COLO668 (cell line): ENCODE measurements around the gene PTPN2.
"Not testable (repeated sequence)": the region's sequence is repeated elsewhere in the genome, so short reads cannot be mapped to it uniquely, and the experiment has no call there.

Experiments used
- DNase-seq: peaks from one replicate; lab custom pipeline; 2025; ENCODE audit not compliant: unreplicated experiment; lab: John Stamatoyannopoulos, UW

PTPN2 gene

DNA sequence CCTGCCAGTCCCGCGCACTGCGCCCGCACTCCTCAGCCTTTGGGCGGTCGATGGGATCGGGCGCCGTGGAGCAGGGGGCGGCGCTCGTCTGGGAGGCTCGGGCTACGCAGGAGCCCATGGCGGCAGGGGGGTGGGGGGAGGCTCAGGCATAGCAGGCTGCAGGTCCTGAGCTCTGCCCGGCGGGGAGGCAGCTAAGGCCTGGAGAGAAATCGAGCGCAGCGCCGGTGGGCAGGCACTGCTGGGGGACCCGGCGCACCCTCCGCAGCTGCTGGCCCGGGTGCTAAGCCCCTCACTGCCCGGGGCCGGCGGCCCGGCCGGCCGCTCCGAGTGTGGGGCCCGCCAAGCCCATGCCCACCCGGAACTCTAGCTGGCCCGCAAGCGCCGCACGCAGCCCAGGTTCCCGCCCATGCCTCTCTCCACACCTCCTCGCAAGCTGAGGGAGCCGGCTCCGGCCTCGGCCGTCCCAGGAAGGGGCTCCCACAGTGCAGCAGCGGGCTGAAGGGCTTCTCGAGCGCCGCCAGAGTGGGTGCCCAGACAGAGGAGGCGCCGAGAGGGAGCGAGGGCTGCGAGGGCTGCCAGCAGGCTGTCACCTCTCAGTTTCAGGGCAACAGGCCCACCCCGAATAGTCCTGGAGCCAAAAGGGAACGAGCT lies 107.1 kb downstream of the PTPN2 start:
- DNase-seq, result no peak

DNA sequence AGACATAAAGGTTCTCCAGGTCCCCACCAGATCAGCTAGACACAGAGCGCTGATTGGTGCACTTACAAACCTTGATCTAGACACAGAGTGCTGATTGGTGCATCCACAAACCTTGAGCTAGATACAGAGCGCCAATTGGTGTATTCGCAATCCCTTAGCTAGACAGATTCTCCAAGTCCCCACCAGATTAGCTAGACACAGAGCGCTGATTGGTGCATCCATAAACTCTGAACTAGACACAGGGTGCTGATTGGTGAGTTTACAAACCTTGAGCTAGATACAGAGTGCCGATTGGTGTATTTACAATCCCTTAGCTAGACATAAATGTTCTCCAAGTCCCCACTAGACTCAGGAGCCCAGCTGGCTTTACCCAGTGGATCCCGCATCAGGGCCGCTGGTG lies 107.6 kb downstream of the PTPN2 start:
- DNase-seq, result not testable (repeated sequence)

DNA sequence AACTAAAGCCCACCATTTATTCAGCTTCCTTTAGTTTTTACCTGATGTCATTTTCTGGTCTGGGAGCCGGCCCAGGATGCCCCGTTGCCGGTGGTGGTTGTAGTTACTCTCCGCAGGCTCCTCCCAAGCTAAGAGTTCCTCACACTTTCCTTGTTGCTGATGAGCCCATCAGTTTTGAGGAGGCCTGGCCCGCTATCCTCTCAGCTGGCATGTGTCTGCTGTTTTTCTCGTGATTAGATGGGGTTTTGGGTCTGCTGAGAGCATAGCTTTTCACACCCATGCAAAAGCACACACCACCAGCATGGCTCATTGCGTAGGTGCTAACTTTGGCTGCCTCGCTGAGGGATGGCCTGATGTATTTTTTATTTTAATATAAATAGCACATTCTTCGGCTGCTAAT lies 109.1 kb downstream of the PTPN2 start:
- no peak for DNase-seq

DNA sequence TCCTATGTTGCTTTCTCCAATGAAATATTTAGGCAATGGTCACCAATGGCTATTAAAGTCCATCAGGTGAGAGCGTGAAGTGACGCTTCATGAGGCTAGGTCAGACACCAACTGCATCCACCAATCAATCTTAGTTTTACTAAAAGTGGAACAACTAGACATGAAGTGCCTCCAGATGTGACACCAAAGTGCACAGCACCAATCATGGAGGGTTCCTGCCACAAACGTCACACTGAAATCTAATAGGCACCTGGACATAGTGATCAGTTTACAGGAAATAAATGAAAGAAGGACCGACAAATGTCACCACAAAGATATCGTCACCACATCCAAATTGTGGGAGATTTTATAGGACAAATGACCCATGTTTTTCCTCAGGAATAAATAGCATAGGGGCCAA lies 110.7 kb downstream of the PTPN2 start:
- DNase-seq, result no peak

DNA sequence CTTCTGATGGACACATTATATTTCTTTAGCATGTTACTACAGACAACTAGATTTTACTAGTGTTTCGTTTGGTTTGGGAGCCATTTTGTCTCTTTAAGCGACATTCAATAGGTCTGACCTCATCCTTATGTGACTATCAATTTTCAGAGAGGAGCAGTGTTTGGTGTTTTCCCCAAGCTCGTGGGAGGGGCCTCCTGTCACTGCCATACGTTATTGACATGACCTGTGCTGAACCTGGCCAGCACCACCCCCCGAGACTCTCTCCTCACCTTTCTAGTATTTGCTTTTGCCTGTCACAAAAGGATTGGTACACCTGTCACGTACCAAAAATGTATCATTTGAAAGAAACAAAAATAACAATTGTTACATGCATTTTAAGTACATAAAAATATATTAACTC lies 111.9 kb downstream of the PTPN2 start:
- DNase-seq, result no peak

DNA sequence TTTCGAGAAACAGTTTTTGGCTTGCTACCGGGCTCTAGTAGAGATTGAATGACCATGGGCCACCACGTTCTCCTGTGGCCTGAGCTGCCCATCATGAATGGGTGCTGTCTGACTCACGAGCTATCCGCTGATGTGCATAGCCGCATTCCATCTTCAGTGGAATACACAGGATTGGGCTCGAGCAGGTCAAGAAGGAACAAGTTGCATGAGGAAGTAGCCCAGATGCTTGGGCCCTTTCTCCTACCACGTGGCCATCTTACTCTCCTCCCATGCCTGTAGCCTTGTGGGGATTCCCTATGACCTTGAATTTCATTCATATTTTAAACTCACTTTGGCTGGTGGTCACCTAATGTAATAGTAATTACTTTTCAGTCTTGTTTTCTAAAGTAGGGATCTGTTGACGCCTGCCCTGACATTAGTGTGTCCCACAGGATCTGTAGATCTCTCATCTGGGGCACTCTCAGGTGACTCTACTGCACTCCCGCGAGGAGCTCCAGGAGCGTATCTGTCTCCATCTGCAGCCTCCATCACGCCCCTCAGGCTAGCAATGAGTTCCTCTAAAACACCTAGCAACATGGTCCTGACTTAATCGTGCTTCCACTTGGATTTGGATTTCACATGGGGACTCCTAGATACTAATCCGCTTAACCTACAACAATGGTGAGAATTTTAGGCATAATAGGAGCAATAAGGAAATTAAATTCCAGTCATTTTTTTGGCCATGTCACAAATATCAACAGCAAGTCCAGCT lies 113.4 kb downstream of the PTPN2 start:
- no peak for DNase-seq

DNA sequence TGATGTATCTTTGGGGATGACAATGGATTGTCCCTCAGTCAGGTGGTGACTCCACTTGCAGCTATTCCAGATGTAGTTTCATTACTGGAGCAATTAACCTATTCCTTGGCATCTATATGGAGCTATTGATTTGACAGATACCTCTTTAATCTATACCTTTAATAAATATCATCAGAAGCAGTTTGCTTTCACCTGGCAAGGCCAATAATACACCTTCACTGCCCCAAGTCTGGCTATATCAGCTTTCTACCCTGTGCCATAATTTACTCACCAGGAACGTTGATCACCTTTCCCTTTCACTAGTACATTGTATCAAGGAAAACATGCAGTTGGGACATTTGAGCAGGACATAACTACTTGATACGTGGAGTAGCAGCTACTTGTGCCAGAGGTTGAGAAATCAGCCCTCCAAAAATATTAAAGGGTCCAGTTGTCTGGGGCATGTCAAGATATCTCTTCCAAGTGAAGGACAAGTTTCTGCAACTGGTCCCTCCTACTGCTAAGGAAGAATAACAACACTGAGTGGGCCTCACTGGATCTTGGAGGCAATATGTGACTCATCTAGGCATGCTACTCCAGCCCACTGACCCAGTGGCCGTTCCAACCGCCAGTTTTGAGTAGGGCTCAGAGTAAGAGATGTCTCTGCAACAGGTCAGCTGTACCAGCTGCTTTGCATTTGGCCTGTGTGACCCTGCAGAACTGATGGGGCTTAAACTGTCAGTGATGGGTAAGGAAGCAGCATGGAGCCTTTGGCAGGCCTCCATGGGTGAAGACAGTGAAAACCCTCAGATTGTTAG lies 114.2 kb downstream of the PTPN2 start:
- no peak for DNase-seq

DNA sequence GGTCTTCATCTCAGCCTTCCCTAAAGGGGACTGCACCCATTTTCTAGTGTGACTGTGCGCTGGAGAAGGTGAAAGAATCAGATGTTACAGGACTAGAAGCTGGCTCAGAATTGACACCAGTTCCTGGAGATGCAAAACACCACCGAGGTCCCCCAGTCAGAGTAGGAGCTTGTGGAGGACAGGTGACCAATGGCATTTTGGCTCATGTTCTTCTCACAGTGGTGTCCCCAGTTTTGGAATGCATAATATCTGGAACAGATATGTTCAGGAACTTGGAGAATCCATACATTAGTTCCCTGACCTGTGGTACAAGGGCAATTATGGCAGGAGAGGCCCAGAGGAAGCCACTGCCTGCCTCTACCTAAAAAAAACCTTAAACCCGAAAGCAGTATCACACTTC lies 114.9 kb downstream of the PTPN2 start:
- no peak for DNase-seq

DNA sequence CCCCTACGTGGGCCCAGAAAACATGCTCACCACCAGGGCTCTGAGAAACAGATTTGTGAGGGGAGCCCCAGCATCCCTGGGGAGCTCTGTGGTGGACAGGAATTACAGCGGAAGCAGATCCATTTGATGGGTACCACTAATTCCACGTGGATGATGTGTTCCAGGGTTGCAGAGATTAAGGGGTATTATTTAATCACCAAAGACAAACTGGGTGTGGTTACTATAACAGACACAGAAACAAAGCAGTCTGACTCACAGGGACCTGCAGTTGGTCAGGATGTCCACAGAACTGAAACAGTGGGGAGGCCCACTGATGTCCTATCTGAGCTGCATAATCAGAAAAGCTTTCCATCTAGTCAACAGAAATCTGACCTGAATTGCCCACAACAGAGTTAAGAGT lies 115.4 kb downstream of the PTPN2 start:
- DNase-seq, result no peak

DNA sequence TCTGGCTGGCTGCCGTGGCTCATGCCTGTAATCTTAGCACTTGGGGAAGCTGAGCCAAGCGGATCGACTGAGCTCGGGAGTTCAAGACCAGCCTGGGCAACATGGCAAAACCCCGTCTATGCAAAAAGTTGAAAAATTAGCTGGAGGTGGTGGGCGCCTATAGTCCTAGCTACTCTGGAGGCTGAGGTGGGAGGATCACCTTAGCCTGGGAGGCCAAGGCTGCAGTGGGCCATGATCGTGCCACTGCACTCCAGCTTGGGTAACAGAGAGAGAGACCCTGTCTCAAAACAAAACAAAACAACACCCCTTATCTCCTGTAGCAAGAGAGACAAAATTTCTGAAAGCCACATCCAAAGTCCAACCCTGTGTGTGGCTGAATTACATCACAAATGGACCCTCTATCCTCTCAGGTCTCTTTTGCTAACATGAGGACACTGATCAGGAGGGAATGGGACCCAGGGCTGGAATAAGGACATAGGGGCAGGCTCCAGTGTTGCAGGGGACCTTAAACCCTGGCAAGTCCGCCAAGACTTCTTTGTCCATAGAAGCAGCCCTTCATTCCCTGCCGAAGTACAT lies 116.4 kb downstream of the PTPN2 start:
- DNase-seq, result no peak

DNA sequence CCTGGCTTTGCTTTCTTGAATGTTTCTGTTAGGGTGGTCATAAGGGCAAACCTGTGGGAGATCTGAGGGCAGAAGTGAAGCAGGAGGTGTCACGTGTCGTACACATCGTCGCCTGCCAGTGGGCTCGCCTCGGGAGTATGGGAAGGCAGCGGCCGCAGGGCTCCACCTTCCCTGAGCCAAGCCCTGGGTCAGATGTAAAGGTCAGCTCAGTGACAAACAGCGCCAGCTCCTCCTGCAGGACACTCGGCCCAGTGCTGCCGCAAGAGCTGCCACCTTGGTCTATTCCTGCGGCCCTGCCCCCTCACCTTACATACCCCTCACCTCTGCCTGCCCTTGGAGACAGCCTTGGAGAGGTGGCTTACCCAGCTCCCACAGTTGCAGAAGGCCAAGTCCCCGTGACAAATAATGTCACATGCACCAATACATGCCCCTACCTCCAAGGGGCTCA lies 117.0 kb downstream of the PTPN2 start:
- DNase-seq, result no peak

DNA sequence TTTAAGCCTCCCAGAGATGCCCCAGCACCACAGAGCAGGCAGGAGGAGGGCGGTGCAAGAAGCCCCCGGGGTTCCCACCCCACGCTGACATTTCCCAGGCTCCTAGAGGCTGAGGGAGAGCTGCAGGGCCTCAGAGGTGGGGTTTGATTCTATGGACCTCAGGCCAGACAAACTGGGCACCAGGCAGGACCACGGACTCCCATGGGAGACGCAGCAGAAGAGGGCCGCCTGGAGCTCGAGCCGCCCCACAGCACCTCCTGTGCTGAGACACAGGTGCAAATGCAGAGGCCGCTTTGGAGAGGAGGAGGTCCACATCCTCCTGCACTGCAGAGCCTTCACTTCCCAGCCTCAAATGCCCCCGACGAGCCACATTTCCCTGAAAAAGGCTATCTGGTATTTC lies 118.5 kb downstream of the PTPN2 start:
- no peak for DNase-seq

DNA sequence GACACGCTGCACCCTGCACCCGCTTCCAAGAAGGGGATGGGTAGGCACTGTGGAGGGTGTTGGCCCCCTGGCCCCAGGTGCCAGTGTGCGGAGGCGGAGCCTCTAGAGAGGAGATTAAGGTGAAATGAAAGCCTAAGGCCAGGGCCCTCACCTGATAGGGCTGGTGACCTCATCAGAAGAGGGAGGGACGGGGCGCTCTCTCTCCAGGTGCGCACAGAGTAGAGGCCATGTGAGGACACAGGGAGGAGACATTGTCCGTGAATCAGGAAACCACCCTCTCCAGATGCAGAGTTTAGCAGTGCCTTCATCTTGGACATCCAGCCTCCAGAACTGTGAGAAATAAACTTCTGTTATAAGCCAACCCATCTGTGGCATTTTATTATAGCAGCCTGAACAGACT lies 118.9 kb downstream of the PTPN2 start:
- DNase-seq, result peak; percentile 41

DNA sequence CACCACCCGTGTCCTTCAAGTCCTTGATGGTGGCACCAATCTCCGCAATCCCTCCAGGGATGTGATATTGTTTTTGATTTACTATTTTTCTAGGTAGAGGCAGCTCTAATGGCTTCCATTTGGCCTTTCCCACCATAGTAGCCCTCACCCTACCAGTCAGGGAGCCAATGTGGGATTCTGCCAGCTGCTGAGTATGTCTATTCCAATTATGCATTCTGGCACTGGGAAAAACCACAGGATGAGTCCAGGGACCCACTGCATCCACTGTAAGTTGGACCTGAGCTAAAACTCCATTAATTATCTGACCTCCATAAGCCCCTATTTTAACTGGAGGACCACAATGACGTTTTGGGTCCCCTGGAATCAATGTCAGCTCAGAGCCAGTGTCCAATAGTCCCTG lies 125.5 kb downstream of the PTPN2 start:
- not testable (repeated sequence) for DNase-seq

DNA sequence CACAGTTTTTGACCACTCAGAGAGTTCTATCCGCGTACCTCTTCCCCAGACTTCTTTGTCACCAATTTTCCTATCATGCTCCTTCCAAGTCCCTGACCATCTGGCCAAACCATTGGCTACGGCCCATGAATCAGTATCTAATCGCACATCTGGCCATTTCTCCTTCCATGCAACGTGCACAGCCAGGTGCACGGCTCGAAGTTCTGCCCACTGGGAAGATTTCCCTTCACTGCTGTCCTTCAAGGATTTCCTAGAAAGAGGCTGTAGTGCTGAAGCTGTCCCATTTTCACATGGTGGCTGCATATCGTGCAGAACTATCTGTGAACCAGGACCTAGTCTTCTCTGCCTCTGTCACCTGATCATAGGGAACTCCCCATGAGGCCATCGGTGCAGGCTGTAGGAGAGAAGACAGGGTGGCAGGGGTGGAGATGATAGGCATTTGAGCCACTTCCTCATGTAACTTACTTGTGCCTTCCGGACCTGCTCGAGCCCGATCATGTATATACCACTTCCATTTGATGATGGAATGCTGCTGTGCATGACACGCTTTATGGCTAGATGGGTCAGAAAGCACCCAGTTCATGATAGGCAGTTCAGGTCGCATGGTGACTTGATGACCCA lies 127.3 kb downstream of the PTPN2 start:
- not testable (repeated sequence) for DNase-seq

DNA sequence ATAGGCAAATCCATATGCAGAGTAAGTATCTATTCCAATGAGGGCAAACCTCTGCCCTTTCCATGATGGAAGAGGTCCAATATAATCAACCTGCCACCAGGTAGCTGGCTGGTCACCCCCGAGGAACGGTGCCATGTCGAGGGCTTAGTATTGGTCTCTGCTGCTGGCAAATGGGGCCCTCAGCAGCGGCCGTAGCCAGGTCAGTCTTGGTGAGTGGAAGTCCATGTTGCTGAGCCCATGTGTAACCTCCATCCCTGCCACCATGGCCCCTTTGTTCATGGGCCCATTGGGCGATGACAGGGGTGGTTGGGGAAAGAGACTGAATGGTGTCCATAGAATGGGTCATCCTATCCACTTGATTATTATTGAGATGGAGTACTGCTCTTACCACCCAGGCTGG lies 128.4 kb downstream of the PTPN2 start:
- not testable (repeated sequence) for DNase-seq

DNA sequence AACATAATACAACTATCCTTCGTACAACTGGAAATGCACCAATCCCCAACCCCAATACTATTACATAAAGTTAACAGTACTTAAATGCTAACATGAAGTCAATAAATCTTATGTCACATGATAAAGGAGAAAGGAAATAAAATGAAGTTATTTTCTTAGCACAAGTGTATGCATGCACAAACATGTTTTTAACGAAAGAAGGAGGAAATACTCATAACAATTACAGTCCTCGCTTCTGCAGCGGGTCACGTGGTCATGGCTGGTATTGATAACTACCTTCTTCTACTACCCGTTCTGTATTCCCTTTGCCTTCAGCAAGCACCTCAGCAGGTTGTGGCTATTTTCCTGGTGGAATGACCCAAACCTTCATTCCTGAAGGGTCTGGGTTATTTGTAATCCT lies 129.5 kb downstream of the PTPN2 start:
- no peak for DNase-seq

DNA sequence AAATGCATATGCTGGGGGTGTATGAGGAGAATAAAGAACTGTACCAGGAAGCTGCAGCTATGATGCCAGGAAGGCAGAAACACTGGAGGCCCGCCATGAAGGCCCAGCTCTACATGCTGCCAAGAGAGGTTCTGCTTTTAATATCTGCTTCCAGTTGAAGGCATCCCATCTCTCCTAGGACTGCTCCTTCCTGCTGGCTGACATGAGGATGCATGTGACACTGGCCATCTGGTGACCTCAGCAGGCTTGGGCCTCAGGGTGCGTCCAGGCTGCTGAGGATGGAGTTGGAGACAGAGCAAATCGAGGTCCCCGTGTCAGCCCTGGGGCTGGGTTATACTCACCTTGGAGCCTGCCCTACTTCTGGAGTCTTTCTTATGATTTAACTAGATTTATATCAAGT lies 132.1 kb downstream of the PTPN2 start:
- no peak for DNase-seq

DNA sequence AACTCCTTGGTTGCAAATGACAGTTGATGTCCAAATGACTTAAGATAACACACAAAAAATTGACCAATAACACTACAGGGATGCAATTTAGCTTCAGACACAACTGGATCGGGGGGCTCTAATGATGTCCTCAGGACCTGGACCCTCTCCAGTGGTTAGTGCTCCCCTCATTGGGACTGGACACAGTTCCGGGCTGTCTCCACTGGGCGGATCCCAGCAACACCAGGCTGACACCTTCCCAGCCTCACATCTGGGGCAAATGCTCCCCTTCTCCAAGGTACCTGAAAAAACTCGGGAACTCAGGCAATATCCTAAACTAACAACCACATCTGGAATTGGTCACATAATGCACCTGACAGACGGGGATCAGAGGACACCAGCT lies 132.5 kb downstream of the PTPN2 start:
- DNase-seq, result no peak

DNA sequence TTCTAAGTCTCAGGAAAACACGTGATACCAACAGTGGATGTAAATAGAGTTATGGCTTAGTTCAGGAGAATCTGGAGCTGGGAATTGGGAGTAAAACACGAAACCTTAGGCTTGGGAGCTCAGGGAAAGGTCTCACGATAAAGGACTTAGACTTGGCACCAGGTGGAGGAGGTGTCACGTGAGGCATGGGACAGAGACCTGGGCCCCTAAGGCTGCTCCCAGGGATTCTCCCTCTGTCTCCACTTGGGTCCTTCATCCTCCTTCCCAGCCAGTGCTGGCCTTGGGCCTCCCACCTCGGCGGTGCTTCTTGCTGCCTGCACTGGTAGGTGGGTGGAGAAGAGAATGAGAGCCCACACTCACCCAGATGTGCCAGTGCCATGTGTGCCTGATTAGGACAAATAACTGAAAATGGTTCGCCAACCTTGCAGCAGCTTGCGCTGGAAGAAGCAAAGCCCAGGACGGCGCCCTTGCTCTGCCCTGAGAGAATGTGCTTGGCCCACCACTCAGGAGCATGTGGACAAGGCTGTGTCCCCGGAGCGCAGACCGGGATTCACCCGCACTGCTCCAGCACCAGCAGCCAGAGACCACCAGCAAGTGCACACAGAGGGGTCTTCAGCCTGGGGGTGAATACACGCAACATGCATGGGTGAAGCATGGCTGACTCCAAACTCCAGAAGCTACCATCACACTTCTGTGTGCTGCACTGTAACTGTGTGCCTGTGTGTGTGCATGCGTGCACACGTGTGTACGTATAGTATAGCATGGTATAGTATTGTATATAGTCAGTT lies 133.1 kb downstream of the PTPN2 start:
- no peak for DNase-seq
